GM12864 (cell line): ENCODE data around the gene BRD4.

Experiments
- DNase-seq: peaks from one replicate; pipeline ENCODE4 v3.0.0-alpha.2; 2011; ENCODE audit warnings: low read depth
- H3K4me3 ChIP-seq: 2 replicates; pipeline ENCODE4 v1.5.1; 2011; ENCODE audit warnings: mild to moderate bottlenecking, low read depth, low read length, control low read depth
- CTCF ChIP-seq: IDR thresholded peaks from 2 replicates; pipeline ENCODE4 v1.5.1; 2011; ENCODE audit warnings: low read depth, mild to moderate bottlenecking, moderate library complexity, low read length, control low read depth, inconsistent platforms; ENCODE audit errors: missing control alignments

The BRD4 gene

GRCh38 chr19:15256708-15257331, 75.5 kb downstream of the BRD4 start:
- DNase-seq = no peak
- no peak for TF ChIP-seq CTCF

DNA sequence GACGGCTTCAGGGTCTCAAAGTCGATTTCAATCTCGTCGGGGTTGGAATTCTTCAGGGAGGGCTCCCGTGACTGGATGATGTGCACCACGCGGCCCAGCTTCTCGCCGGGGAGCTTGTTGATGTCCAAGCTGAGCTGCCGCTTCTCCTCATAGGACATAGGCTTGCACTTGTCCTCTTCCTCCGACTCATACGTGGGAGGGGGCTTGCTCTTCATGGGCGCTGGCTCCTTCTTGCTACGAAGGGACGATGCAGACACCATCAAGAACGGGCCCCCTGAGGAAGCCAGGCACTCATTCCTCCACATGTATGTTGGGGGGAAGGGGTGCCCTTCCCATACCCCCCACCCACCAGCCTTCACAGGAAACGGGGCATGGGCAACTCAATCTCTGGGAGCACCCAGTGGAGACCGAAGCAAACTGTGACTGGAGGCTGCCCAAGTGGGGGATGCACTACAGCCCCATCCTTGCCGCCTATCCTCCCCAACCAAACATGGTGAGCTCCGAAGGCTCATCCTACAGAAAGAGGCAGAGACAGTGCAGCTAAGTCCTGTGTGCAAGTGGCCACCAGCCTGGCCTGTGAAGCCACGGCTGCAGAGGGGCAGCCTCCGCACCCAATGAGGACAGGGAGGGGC, 76.9 kb downstream of the BRD4 start:
- TF ChIP-seq CTCF = no peak
- DNase-seq = no peak
- H3K4me3 ChIP-seq = no peak overlapping the region

More at GRCh38 chr19:15256708-15257331, 75.5 kb downstream of the BRD4 start:
- no peak overlapping the region for H3K4me3 ChIP-seq

DNA sequence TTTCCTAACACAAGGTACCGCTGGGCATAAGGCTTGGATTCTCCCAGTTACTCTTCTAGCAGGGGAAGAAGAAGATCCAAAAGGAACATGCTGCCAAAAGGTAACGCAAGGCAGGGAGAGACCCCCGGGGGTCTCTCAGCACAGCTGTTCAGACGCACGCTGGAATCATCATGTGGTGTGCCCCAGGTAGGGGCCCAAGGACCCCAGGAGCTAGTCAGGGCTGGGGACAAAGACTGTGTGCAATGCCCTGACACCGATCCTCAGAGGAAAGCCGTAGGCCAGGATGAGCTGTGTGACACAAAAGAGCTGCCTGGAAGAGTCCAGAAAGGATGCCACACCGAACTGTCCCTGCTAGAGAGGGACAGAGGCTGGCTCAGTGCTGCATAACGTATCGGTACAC, 77.8 kb downstream of the BRD4 start:
- DNase-seq = no peak
- H3K4me3 ChIP-seq = no peak overlapping the region
- TF ChIP-seq CTCF = no peak

GRCh38 chr19:15253513-15253912, 78.8 kb downstream of the BRD4 start:
- no peak for DNase-seq
- H3K4me3 ChIP-seq = no peak overlapping the region
- TF ChIP-seq CTCF = no peak

DNA sequence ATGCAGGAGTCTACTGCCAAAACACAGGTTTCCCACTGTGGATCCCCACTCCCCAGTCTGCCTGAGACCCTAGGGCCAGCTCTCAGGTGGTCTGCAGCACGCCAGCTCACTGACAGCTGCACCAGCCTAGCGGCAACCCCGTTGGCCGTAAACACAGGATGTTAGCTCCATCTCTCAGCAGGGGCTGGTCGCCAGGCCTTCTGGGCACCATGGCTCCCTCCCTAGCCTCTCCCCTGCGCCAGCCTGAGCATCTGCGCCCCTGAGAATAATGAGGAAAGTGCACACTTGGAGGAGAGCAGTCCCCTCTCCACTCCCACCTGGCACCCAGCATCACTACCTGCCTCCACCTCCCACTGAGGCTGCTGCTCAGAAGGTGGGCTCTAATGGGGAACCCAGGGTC, 79.3 kb downstream of the BRD4 start:
- H3K4me3 ChIP-seq = no peak overlapping the region
- no peak for TF ChIP-seq CTCF
- DNase-seq = no peak

DNA sequence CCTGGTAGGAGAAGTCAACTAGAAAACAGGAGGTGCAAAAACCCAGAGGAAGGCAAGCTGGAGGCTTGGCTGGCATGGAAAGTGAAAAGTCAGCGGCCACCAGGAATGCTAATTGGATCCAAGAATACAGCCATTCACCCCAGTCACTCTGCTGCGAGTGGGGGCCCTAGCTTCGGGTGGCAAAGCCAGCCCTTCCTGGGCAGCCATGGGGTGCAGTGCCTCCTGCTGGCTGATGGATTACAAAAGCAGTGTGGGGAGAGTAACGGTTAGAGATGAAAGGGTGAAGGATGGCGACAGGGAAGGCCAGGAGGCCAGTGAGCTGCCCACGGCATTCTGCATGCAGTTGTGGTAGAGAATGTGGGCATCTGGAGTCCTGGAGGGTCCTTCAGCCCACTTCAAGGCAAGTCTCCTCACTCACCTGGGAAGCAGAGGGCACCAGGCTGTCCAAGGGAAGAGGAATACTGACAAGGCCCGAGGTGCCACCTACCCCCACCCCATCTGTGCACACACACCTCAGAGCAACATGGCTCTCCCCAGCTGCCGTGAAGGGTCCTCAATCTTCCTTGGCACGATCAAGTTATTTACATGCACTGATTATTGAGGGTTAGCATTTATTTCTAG, 79.8 kb downstream of the BRD4 start:
- no peak for DNase-seq
- TF ChIP-seq CTCF = peak; percentile 32

More for the DNA sequence above, 79.8 kb downstream of the BRD4 start:
- H3K4me3 ChIP-seq = no peak overlapping the region
